GM21619 (cell line): Measurements from ENCODE around the gene PRAMEF27.
"Not testable (repeated sequence)": the region's sequence is repeated elsewhere in the genome, so short reads cannot be mapped to it uniquely, and the experiment has no call there.

Experiments used
- ATAC-seq: cut with Tn5 transposase; IDR thresholded peaks from one replicate; pipeline ENCODE4 v1.9.1; 2021; ENCODE audit not compliant: unreplicated experiment

PRAMEF27 gene

GRCh38 chr1:13056475-13056874 lies at the start of gene PRAMEF27:
Gene PRAMEF27 (minus strand): TSS chr1:13056575. CDS start chr1:13053659, 2,916 bp downstream.
- not testable (repeated sequence) for ATAC-seq

- not testable (repeated sequence) for ATAC-seq
Measured at GRCh38 chr1:13070474-13070873, 14.1 kb upstream of the PRAMEF27 start, which contains the start of gene PRAMEF25. Gene PRAMEF25 (plus strand): TSS chr1:13070774. CDS start chr1:13073694, 2,920 bp downstream.

- not testable (repeated sequence) for ATAC-seq
Measured at GRCh38 chr1:13019846-13020245, 36.5 kb downstream of the PRAMEF27 start.

GRCh38 chr1:13011932-13012331 lies 44.4 kb downstream of the PRAMEF27 start:
- not testable (repeated sequence) for ATAC-seq

- not testable (repeated sequence) for ATAC-seq
Measured at GRCh38 chr1:13009348-13009747, 47.0 kb downstream of the PRAMEF27 start.

GRCh38 chr1:13005732-13006131 lies 50.6 kb downstream of the PRAMEF27 start:
- ATAC-seq = not testable (repeated sequence)
